ENCODE results near the gene ALKBH4. TPM values are rescaled to one million over a fixed set of nuclear protein-coding genes. Genes with fewer than 3 reads are reported as not detected.

The ALKBH4 gene
- total and polyA plus RNA-seq, 10 of the 15 experiments (the other 5 are each of a cell fraction or from before 2014, with no cell fraction given), result 4.1 to 16.9 (median 11.3) TPM

GRCh38 chr7:102431617-102432298, 32.9 kb downstream of the ALKBH4 start:
- Histone ChIP-seq H3K4me2 (ENCODE audit: control insufficient read depth, insufficient read depth) (peak overlapping the region; percentile 92), H3K36me3 (ENCODE audit: control insufficient read depth in 2 of 2, insufficient read depth in 2 of 2, low read length in 1 of 2) (peaks cover 0 to 5% of the 10 kb centered on the region in 2 experiments; a peak in 3 of 4 replicates), H3K9me3 (replicated peaks; ENCODE audit: control insufficient read depth, insufficient read depth, low read length) (no peaks in the 10 kb centered on the region), H3K79me2 (ENCODE audit: control insufficient read depth, insufficient read depth, low read length) (peaks cover 29% of the 10 kb centered on the region), H4K20me1 (ENCODE audit: control insufficient read depth, insufficient read depth) (no peaks in the 10 kb centered on the region), H3K9ac (ENCODE audit: control insufficient read depth, insufficient read depth, low read length) (peak overlapping the region; percentile 72), H3K27ac (ENCODE audit: control insufficient read depth, insufficient read depth) (peak overlapping the region; percentile 93), H3K4me3 (peak overlapping the region; percentile 15; the same call in 1 of the 2 replicates), H3K27me3 (replicated peaks in 1 of 2; ENCODE audit: control insufficient read depth in 2 of 2, insufficient read depth in 2 of 2, low read length in 1 of 2) (no peaks in the 10 kb centered on the region), H3K4me1 (ENCODE audit: control insufficient read depth, insufficient read depth, low read length) (peaks cover 45% of the 10 kb centered on the region), H2AFZ (ENCODE audit: control insufficient read depth, low read depth, low read length) (peak overlapping the region; percentile 33; the same call in 1 of the 2 replicates)
- ChIA-PET CTCF (interaction anchor here (1.2 to 5.0 kb wide), 4 partner anchors 10 to 25 kb away, joined by 3 to 39 read pairs (median 5); no protein-coding TSS in a partner anchor), RAD21 (ENCODE audit: unreplicated experiment) (interaction anchor here (1.1 to 2.8 kb wide), 5 partner anchors 12 to 35 kb away, joined by 4 to 26 read pairs (median 6); no protein-coding TSS in a partner anchor), POLR2A (interaction anchor here (0.6 to 13.0 kb wide), 9 partner anchors 7 to 33 kb away, joined by 3 to 210 read pairs (median 4); partner anchors contain the start of genes ALKBH4 and LRWD1), SMC1A (ENCODE audit: uncharacterized antibody, unreplicated experiment) (interaction anchor here (0.5 to 3.2 kb wide), 8 partner anchors 10 to 27 kb away, joined by 3 to 12 read pairs (median 5); no protein-coding TSS in a partner anchor)
- intact Hi-C loops (cut with micrococcal nuclease; ENCODE audit: unreplicated experiment), result no loop called here
- ATAC-seq (peak; percentile 49), DNase-seq (ENCODE audit: low read depth, low spot score) (no peak), FAIRE-seq (peak; percentile 97)
- no TSS peak for BruUV-seq (replicated peaks)
- 1% methylated on average over 17 of the region's 17 CpGs for WGBS (ENCODE audit: insufficient coverage, insufficient replicate concordance, low lambda C conversion rate, missing lambda C conversion rate)
- in situ Hi-C loops (cut with MboI), result no loop called here
- TF ChIP-seq RCOR1 (conservative IDR thresholded peaks at IDR 0.05; ENCODE audit: low read depth, low read length), result no peak
- TF ChIP-seq ZZZ3 (IDR thresholded peaks at IDR 0.05; ENCODE audit: control insufficient read depth, insufficient read length, low read depth), result no peak
- no peak for TF ChIP-seq KDM1A (IDR thresholded peaks at IDR 0.05; ENCODE audit: borderline replicate concordance)
- TF ChIP-seq BMI1 (IDR thresholded peaks at IDR 0.05; ENCODE audit: borderline replicate concordance), result no peak
- TF ChIP-seq MYB (IDR thresholded peaks at IDR 0.05; ENCODE audit: borderline replicate concordance, low read depth, low read length), result no peak
- peak; percentile 78 for TF ChIP-seq ZNF687 (IDR thresholded peaks at IDR 0.05)
- TF ChIP-seq ZNF217 (IDR thresholded peaks at IDR 0.05), result peak; percentile 80
- TF ChIP-seq FOXK2 (IDR thresholded peaks at IDR 0.05), result no peak
- TF ChIP-seq ATF2 (IDR thresholded peaks at IDR 0.05; ENCODE audit: low read length), result no peak
- TF ChIP-seq WRNIP1 (IDR thresholded peaks at IDR 0.05; ENCODE audit: borderline replicate concordance, low read depth, low read length), result no peak
- no peak for TF ChIP-seq SIX5 (IDR thresholded peaks at IDR 0.05; ENCODE audit: low read depth, low read length, severe bottlenecking)
- TF ChIP-seq NR2C2 (IDR thresholded peaks at IDR 0.05; ENCODE audit: borderline replicate concordance, control insufficient read depth, insufficient read length, low read depth), result no peak
- TF ChIP-seq REST (IDR thresholded peaks at IDR 0.05; ENCODE audit: low read depth, low read length), result no peak
- TF ChIP-seq FOS (IDR thresholded peaks at IDR 0.05; ENCODE audit: borderline replicate concordance, extremely low read depth, insufficient read length), result no peak

Data from GM12878 (cell line).